Brain pericyte (primary cell): ENCODE results near the gene ZNF138.
"Not testable (repeated sequence)": the region's sequence is repeated elsewhere in the genome, so short reads cannot be mapped to it uniquely, and the experiment has no call there.

Experiments used
- DNase-seq: peaks from one replicate; pipeline ENCODE4 v3.0.0-alpha.2; 2012; ENCODE audit warnings: low read depth, low spot score

ZNF138 gene

DNA sequence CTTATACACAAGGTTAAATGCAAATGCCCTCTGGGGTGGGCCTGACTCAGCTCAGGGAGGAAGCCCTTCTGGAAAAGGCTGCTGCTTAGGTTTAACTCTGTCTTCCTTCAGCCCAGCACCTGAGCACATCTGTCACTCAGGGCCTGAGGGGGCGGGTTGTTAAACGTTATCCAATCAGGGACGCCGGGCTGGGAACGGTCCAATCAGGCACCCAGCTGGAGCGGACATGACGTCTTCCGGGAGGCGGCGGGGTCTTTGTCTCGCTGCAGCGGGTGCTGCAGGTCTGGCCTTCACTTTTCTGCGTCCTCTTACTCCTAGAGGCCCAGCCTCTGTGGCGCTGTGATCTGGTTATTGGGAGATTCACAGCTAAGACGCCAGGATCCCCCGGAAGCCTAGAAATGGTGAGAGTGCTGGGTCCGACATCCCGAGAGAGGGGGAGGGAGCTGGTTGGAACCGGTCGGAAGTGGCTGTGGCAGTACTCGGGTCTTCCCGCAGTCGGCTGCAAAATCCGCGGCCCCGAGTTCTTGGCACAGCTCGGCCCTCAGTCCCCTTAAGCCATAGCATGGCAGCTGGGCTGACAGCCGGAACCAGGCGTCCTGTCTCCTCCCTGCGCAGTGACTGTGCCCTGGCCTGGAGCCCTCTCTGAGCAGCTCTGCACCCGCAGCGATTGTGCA, at the start of gene ZNF138:
Gene ZNF138, plus strand, starts transcription at position 258 of the 674 bp plus-strand sequence. Its CDS starts 141 bp downstream, at position 399.
- peak; percentile 81 for DNase-seq

DNA sequence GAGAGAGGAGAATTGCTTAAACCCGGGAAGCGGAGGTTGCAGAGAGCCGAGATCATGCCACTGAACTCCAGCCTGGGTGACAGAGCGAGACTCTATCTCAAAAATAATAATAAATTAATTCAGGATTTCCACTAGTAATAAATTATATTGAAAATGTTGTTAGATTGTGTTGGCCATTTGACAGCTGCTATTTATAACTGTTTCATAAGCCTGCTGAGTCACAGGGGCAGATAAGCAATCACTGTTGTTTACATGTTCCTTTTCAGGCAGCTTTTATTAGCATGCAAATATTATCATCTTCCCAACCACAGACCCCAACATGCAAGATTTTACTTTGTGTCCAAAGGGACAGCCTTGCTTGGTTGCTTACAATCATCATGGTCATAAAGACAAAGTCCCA, 49.5 kb upstream of the ZNF138 start:
- no peak for DNase-seq

DNA sequence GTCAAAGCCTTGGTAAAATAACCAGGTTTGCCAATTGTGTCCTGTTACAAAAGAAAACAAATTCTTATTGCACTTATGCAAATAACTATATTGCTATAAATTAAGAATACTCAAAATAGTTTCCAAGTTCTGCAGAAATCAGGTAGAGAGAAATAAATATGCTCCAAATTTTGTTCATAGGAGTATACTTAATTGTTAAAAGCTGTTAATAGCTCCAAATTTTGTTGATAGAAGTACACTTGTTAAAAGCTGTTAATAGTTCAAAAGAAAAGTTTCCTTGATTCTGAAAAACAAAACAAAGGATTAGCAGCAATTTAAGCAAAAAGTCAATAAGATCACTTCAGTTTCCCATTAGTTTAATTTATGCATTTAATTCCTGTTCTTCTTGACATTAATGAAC, 46.4 kb upstream of the ZNF138 start:
- no peak for DNase-seq

DNA sequence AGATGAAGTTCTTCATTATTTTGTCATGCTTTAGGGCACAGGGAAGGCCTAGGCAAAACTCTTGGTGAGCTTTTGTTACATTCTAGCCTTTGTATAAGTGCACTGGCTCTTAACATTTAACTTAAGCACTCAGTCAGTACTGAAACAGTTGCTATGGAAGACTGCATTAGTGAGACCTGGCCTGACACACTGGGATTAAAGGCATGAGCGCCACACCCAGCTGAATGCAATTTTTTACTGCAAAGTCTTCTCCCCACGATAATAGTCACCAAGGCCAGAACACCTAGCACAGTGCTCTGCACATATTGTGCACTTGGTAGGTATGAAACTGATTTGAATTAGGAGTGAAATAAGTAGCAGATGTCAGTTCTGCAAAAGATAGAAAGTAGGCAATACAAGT, 41.2 kb upstream of the ZNF138 start:
- no peak for DNase-seq

DNA sequence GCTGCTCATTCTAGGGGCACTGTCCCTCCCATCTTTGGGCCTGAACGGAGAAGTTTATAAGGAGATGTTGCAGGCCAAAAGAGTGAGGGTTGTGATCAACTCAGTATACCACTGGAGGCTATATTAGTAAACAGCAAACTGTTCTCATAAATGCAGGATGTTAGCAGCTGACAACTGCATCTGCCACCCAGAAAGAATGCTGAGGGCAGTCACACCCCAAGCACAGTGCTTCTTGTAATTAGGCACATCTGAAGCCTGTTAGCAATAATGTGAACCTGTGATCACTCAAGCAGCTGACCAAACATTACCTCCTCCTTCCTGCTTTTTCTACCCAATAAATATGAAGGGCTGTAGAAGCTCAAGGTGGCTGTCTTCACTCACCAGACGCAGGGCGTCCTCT, 38.4 kb upstream of the ZNF138 start:
- no peak for DNase-seq

DNA sequence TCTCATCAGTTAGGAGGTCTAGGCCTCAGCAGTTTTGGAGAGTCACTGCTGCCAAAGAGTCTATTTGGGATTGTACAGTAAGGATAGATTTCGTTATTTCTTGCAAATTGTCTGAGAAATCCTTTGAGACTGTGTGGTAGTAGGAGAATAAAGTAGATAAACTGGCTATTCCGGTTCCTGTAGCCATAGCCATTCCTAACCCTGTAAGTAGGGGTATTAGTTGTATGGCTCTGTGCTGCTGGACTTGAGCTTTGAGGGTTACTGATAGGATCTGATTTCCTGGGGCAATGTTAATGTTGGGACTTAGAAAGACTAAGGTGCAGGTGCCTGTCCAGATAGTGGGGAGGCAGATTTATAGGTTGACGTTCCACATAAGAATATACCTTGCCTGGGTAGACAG, 36.1 kb upstream of the ZNF138 start:
- DNase-seq, result no peak

DNA sequence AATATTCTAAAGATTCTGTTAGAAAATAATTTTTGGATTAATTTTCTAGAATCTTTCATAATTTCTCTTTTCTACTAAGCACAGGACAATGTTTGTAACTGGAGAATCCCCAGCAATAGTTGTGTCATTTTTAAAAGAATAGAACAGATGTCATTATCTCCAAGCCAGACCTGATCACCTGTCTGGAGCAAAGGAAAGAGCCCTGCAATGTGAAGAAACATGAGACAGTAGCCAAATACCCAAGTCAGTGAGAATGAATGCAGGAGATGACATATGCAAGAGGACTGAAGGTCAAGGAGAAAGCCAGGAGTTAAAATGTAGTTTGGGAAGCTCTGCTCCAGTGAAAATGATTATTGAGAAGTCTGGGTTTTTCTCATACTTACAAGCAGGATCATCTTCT, 25.4 kb upstream of the ZNF138 start:
- no peak for DNase-seq

DNA sequence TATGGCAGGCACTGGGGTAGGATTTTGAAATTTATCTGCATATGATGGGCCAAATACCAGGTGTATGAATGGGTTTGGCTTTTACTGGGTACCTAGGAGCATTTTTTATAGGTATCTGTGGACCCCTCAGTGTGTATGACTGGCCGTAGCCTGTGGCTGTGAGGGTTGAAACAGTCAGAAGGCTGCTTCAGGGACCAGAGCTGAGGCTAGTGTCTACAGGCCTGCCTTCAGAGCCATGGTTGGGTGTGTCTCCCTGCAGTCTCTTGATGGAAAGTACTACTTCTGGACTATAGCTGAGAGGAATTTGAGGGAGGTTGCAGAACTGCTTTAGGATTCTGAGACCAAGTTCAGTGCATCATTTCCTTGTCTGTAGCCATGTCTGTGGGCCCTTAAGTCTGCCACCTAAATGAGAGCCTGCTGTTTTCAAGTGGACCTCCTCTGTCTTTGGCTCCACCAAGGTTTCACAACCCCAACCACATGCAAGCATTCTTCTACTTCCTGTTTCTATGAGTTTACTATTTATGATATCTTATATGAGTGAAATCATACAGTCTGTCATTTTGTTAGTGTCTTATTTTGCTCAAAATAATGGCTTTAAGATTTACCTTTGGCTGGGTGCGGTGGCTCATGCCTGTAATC, 19.9 kb upstream of the ZNF138 start:
- DNase-seq, result no peak

DNA sequence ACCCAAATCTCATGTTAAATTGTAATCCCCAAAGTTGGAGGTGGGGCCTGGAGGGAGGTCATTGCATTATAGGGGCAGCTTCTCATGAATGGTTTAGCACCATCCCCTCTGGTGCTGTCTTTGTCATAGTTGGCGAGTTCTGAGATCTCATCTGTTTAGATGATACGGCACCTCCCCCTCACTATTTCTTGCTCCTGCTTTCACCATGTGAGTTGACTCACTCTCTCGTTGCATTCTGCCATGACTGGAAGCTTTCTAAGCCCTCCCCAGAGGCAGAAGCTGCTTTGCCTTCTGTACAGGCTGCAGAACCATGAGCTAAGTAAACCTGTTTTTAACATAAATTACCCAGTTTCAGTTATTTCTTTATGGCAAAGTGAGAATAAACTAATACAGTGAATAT, 18.9 kb upstream of the ZNF138 start:
- DNase-seq, result no peak

DNA sequence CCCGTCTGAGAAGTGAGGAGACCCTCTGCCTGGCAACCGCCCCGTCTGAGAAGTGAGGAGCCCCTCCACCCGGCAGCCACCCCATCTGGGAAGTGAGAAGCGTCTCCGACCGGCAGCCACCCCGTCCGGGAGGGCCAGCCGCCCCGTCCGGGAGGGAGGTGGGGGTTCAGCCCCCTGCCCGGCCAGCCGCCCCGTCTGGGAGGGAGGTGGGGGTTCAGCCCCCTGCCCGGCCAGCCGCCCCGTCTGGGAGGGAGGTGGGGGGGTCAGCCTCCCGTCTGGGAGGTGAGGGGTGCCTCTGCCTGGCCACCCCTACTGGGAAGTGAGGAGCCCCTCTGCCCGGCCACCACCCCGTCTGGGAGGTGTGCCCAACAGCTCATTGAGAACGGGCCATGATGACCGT, 9.4 kb upstream of the ZNF138 start:
- DNase-seq, result not testable (repeated sequence)

DNA sequence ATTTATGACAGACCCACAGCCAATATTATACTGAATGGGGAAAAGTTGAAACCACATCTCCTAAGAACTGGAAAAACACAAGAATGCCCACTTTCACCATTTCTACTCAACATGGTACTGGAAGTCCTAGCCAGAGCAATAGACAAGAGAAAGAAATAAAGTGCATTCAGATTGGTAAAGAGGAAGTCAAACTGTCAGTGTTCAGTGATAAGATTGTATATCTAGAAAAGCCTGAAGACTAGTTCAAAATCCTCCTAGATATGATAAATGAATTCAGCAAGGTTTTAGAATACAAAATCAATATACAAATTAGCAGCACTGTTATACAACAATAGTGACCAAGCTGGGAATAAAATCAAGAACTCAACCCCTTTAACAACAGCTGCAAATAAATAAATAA, 6.9 kb upstream of the ZNF138 start:
- no peak for DNase-seq

DNA sequence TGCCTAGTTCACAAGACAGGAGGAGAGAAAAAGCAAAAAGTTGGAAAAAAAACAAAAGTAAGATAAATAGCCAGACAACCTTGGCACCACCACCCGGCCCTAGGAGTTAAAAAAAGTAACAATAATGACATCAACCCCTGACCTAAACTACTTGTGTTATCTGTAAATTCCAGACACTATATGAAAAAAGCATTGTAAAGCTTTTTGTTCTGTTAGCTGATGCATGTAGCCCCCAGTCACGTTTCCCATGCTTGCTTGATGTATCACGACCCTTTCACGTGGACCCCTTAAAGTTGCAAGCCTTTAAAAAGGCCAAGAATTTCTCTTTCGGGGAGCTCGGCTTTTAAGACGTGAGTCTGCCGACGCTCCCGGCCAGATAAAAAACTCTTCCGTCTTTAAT, 5.0 kb upstream of the ZNF138 start:
- not testable (repeated sequence) for DNase-seq

DNA sequence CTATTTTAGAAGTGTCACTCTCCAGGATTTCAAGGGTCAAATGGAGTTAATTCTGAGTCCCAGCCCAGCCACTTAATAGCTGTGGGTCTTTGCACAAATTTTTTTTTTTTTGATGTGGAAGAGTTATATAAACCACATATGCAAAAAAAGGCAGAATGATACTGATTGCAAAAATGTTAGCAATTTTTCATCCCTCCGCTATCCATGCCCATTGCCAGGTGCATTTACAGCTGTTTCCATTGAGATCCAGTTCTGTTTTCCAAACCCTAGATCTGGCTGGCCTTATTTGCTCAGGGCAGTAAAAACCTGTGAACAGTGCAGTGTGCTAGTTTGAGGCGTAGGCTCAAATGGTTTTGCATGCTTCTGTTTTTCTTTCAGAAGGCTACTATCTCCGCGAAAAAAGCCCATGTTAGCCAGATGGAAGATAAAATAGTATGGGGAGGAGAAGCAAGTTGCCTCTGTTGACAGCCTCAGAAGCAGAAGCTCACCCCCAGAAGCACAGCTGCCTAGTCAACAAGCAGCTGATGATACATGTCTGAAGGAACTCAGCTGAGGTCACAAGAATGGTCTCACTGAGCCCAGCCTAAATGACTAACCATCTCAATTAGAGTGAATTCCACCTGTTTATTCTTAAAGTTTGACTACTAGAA, 997 bp upstream of the ZNF138 start:
- DNase-seq, result no peak

DNA sequence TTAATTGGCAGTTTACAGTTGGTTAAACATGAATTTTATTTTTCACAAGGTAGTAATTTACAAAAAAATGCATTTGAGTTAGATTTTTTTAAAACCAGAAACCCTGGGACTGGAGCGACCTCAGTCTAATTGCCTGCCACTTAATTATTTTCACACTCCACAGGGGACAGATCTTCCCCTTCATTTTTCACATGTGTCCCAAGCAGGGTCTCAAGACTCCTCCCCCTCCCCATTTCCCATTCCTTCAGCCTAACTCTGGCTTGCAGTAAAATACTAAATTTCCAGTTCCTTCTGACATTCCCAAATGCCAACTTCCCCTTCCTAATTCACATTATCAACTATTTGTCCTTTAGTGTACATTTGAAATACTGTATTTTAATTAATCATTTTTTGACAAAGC, 948 bp downstream of the ZNF138 start:
- no peak for DNase-seq

DNA sequence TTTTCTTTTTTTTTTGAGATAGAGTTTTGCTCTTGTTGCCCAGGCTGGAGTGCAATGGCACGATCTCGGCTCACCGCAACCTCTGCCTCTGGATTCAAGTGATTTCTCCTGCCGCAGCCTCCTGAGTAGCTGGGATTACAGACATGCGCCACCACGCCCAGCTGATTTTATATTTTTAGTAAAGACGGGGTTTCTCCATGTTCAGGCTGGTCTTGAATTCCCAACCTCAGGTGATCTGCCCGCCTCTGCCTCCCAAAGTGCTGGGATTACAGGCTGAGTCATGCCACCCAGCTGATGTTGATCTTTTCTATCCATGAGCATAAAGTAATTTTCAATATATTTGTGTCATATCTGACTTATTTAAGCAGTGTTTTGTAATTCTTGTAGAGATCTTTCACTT, 4.9 kb downstream of the ZNF138 start:
- not testable (repeated sequence) for DNase-seq

DNA sequence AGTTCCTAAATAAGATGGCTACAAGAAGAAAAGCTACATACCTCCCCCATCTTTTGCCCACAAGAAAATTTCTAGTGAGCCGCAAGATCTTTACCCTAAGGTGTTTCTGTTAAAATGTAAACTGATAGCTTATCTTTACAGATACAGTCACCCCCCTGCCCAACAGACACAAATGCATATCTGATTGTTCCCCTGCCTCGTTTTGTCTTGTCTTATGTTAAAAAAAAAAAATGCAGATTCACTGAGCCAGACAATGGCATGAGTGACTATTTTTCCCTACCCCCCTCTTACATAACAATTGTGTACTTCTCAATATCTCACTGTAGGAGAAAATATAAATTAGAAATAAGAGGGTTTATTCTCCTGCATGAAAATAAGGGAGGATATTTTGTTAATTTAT, 8.5 kb downstream of the ZNF138 start:
- DNase-seq, result no peak

DNA sequence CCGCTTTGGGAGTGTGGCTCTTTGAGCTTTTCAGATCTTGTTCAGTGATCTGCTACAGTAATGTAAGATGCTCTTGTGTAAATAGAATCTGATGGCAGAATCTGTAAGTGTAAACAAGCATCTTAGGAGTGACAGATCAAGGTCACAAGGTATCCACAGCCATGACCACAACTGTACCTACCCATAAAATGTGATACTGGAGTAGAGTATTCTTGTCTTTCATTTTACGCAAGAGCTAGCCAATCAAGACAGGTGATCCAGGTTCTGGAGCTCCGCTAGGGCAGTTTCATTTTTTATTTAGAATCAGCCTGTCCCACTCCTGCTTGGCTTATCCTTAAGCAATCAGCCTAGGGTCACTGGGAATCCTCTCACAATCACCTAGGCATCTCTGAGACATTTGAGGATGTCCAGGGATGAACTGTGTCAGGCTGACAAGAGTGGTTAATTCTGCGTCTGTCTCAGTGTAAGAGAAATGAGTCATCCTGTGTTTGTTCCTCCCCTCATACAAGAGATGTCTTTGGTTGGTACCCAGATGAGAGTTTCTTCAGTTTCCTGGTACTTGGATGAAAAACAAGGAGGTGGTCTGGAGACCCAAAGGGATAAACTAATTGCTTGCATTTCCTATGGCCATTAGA, 13.6 kb downstream of the ZNF138 start:
- no peak for DNase-seq

DNA sequence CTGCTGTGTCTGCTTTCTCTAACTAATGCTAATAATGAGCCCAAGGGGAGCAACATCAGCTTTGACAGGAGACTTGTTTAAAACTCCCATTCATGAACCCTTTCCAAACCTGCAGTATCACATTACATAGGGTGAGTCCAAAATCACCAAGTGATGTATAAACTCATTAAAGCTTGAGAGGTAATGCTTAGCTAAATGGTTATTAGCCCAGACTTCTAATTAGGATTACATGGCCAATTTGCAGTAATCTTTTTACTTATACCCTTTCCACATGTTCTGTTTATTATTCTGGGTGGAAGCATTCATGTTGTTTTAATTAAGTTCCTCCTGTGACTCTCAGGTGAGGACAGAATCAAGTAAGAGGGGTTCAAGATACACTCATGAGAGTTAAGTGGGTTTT, 17.5 kb downstream of the ZNF138 start:
- no peak for DNase-seq

DNA sequence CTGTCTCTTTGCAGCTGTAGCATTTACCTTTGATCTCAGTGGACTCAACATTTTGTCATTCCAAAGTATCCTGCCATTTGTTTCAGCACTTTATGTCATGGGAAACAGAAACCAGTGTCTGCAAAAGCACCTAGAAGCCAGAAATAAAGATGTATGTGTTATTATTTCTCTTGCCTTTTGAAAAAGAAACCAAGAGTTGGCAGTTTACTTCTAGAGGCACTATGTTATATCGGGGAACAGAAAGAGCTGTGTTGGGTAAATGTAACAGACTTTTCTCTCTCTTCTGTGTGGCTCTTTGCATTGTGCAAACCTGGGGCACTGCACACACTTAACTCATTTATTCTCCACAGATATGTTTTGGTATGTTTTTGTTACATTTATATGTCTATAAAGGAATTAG, 36.7 kb downstream of the ZNF138 start:
- DNase-seq, result no peak

DNA sequence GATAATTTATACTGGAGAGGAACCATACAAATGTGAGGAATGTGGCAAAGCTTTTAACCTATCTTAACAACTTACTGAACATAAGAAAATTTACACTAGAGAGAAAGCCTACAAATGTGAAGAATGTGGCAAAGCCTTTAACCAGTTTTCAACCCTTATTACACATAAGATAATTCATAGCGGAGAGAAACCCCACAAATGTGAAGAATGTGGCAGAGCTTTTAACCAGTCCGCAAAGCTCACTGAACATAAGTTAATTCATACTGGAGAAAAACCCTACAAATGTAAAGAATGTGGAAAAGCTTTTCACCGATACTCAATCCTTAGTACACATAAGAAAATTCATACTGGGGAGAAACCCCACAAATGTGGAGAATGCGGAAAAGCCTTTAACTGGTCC, 37.9 kb downstream of the ZNF138 start:
- DNase-seq, result no peak

DNA sequence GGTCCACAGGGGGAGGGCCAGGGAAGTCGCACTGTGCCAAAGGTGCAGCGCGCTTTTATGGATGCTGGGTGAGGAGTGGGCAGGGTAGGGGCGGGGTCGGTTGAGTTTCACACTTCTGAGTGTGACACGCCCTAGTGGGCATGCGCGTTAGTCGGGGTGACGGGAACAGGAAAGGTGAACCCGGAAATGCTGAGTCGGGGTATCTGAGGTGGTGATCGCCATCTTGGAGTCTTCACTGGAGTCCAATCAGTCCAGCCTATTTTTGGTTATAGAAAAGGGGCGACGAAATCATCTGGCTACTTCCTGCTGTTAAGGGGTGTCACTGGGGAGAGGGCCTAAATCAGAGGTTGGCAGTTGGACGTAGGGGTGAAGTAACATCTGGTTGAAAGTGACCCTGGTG, 40.8 kb downstream of the ZNF138 start:
- DNase-seq, result no peak

DNA sequence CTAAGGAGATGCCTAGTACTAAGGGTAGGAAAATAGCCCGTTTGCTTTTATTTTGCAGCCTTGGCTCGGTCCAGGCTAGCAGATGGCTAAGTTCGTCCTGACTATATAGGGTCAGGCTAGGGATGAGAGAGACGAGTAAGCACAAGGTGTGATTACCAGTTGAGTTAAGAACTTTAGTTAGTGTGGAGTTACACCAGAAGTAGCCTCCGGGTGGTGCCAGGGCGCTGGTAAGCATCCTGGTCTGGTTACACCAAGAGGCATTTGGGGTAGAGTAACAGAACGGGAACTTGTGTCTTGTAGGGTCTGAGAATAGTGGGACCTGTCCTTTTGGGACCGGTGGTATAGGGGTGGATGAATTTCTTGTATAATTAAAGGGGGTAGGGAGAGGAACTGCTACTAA, 41.6 kb downstream of the ZNF138 start:
- not testable (repeated sequence) for DNase-seq

DNA sequence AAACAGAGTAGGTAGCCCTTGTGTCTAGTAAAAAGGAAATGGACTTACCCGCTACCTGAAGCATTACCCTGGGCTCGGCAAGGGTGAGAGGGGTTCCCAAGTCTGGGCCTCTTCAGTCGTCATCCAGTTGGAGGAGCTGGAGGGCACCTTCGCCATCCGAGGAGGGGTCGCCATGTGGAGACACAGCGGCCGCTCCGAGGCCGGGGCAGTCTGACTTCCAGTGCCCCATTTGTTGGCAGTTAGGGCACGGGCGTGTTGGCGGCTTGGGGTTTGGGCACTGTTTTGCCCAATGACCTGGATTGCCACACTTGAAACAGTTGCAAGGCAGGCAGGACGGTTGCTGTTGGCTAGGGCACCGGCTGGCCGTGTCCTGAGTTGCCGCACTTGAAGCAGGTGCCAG, 43.8 kb downstream of the ZNF138 start:
- not testable (repeated sequence) for DNase-seq
